ENCODE data around the gene PDE4D. TPM values are rescaled to one million over a fixed set of nuclear protein-coding genes. Genes with fewer than 3 reads are reported as not detected.
"Not testable (repeated sequence)": the region's sequence is repeated elsewhere in the genome, so short reads cannot be mapped to it uniquely, and the experiment has no call there.

The PDE4D gene
- total RNA-seq, 1 experiment from 2014 or later: 2.4 TPM

GRCh38 chr5:58961631-58962280 lies 931.8 kb downstream of the PDE4D start:
- ATAC-seq: no peak

DNA sequence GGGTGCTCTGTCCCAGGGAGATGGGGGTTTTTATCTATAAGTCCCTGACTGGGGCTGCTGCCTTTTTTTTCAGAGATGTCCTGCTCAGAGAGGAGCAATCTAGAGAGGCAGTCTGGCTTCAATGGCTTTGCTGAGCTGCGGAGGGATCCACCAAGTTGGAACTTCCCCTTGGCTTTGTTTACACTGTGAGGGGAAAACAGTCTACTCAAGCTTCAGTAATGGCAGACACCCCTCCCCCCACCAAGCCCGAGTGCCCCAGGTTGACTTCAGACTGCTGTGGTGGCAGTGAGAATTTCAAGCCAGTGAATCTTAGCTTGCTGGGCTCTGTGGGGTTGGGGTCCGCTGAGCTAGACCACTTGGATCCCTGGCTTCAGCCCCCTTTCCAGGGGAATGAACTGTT lies 934.8 kb downstream of the PDE4D start:
- no peaks in the 10 kb centered on the region for H3K9me3 ChIP-seq (ENCODE audit: control insufficient read depth, insufficient read depth, low read depth, low read length)
- no peak for ATAC-seq
- CTCF ChIA-PET: no interaction called here

More at GRCh38 chr5:58961631-58962280, 931.8 kb downstream of the PDE4D start:
- intact Hi-C loops (cut with micrococcal nuclease; ENCODE audit: unreplicated experiment) (no loop called here), in situ Hi-C loops (cut with HindIII; ENCODE audit: low pct_unique_long_range_greater_than_20kb, low sequenced_read_pairs) (no loop called here)
- H3K36me3 ChIP-seq (ENCODE audit: control insufficient read depth, insufficient read depth, low read length): no peaks in the 10 kb centered on the region
- H3K4me1 ChIP-seq (ENCODE audit: control insufficient read depth, insufficient read depth, low read length): no peaks in the 10 kb centered on the region
- H3K4me3 ChIP-seq (ENCODE audit: low read depth in 2 of 2, low read length in 2 of 2): no peak overlapping the region
- TF ChIP-seq, protein P1, sequence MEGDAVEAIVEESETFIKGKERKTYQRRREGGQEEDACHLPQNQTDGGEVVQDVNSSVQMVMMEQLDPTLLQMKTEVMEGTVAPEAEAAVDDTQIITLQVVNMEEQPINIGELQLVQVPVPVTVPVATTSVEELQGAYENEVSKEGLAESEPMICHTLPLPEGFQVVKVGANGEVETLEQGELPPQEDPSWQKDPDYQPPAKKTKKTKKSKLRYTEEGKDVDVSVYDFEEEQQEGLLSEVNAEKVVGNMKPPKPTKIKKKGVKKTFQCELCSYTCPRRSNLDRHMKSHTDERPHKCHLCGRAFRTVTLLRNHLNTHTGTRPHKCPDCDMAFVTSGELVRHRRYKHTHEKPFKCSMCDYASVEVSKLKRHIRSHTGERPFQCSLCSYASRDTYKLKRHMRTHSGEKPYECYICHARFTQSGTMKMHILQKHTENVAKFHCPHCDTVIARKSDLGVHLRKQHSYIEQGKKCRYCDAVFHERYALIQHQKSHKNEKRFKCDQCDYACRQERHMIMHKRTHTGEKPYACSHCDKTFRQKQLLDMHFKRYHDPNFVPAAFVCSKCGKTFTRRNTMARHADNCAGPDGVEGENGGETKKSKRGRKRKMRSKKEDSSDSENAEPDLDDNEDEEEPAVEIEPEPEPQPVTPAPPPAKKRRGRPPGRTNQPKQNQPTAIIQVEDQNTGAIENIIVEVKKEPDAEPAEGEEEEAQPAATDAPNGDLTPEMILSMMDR (IDR thresholded peaks at IDR 0.05): no peak
- no peak for TF ChIP-seq SIN3A (IDR thresholded peaks at IDR 0.05; ENCODE audit: borderline replicate concordance, insufficient read depth, low read depth, low read length)
- TF ChIP-seq POLR2AphosphoS5 (IDR thresholded peaks at IDR 0.05; ENCODE audit: low read depth, low read length): no peak
- H3K9me3 ChIP-seq (ENCODE audit: control insufficient read depth, insufficient read depth, low read depth, low read length): no peaks in the 10 kb centered on the region
- BruUV-seq (replicated peaks): no TSS peak
- no peak for DNase-seq (ENCODE audit: low read depth, low spot score)
- ChIA-PET POLR2A (no interaction called here), CTCF (no interaction called here)
- H3K27me3 ChIP-seq (ENCODE audit: control insufficient read depth, insufficient read depth, low read length): no peaks in the 10 kb centered on the region
- no peak overlapping the region for H3K27ac ChIP-seq (ENCODE audit: low read length)

GRCh38 chr5:58953218-58953617 lies 940.3 kb downstream of the PDE4D start:
- not testable (repeated sequence) for DNase-seq (ENCODE audit: low read depth, low spot score)

More for the DNA sequence above, 934.8 kb downstream of the PDE4D start:
- H3K36me3 ChIP-seq (ENCODE audit: control insufficient read depth, insufficient read depth, low read length): no peaks in the 10 kb centered on the region
- intact Hi-C loops (cut with micrococcal nuclease; ENCODE audit: unreplicated experiment): no loop called here
- no peaks in the 10 kb centered on the region for H3K27me3 ChIP-seq (ENCODE audit: control insufficient read depth, insufficient read depth, low read length)
- no peak overlapping the region for H3K4me3 ChIP-seq (ENCODE audit: low read depth in 2 of 2, low read length in 2 of 2)
- POLR2A ChIA-PET: no interaction called here
- TF ChIP-seq, protein P2, sequence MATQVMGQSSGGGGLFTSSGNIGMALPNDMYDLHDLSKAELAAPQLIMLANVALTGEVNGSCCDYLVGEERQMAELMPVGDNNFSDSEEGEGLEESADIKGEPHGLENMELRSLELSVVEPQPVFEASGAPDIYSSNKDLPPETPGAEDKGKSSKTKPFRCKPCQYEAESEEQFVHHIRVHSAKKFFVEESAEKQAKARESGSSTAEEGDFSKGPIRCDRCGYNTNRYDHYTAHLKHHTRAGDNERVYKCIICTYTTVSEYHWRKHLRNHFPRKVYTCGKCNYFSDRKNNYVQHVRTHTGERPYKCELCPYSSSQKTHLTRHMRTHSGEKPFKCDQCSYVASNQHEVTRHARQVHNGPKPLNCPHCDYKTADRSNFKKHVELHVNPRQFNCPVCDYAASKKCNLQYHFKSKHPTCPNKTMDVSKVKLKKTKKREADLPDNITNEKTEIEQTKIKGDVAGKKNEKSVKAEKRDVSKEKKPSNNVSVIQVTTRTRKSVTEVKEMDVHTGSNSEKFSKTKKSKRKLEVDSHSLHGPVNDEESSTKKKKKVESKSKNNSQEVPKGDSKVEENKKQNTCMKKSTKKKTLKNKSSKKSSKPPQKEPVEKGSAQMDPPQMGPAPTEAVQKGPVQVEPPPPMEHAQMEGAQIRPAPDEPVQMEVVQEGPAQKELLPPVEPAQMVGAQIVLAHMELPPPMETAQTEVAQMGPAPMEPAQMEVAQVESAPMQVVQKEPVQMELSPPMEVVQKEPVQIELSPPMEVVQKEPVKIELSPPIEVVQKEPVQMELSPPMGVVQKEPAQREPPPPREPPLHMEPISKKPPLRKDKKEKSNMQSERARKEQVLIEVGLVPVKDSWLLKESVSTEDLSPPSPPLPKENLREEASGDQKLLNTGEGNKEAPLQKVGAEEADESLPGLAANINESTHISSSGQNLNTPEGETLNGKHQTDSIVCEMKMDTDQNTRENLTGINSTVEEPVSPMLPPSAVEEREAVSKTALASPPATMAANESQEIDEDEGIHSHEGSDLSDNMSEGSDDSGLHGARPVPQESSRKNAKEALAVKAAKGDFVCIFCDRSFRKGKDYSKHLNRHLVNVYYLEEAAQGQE (IDR thresholded peaks at IDR 0.05; ENCODE audit: insufficient read depth in 1 of 2, low read depth in 2 of 2, low read length in 1 of 2): no peak
- no peak for TF ChIP-seq POLR2AphosphoS5 (IDR thresholded peaks at IDR 0.05; ENCODE audit: low read depth, low read length)
- TF ChIP-seq, protein P1 (IDR thresholded peaks at IDR 0.05): no peak
- TF ChIP-seq SIN3A (IDR thresholded peaks at IDR 0.05; ENCODE audit: borderline replicate concordance, insufficient read depth, low read depth, low read length): no peak
- TF ChIP-seq TCF7L2 (IDR thresholded peaks at IDR 0.05; ENCODE audit: low read depth, low read length): no peak
- BruUV-seq (replicated peaks): no TSS peak
- no peak for DNase-seq (ENCODE audit: low read depth, low spot score)
- H3K27ac ChIP-seq (ENCODE audit: low read length): no peak overlapping the region
- no peaks in the 10 kb centered on the region for H3K4me1 ChIP-seq (ENCODE audit: control insufficient read depth, insufficient read depth, low read length)
- in situ Hi-C loops (cut with HindIII; ENCODE audit: low pct_unique_long_range_greater_than_20kb, low sequenced_read_pairs): no loop called here

More at GRCh38 chr5:58953218-58953617, 940.3 kb downstream of the PDE4D start:
- H3K4me3 ChIP-seq (ENCODE audit: low read depth in 2 of 2, low read length in 2 of 2); intact Hi-C loops (cut with micrococcal nuclease; ENCODE audit: unreplicated experiment); ATAC-seq; CTCF ChIA-PET; H3K36me3 ChIP-seq (ENCODE audit: control insufficient read depth, insufficient read depth, low read length); BruUV-seq (replicated peaks); POLR2A ChIA-PET; H3K9me3 ChIP-seq (ENCODE audit: control insufficient read depth, insufficient read depth, low read depth, low read length); in situ Hi-C loops (cut with HindIII; ENCODE audit: low pct_unique_long_range_greater_than_20kb, low sequenced_read_pairs); H3K27me3 ChIP-seq (ENCODE audit: control insufficient read depth, insufficient read depth, low read length); H3K4me1 ChIP-seq (ENCODE audit: control insufficient read depth, insufficient read depth, low read length); H3K27ac ChIP-seq (ENCODE audit: low read length): not testable (repeated sequence)
